ENCODE measurements around the gene EML4.
"Not testable (repeated sequence)": the region's sequence is repeated elsewhere in the genome, so short reads cannot be mapped to it uniquely, and the experiment has no call there.

The EML4 gene

GRCh38 chr2:42359304-42359964, 190.3 kb downstream of the EML4 start:
- no peak for DNase-seq (ENCODE audit: low read depth)

DNA sequence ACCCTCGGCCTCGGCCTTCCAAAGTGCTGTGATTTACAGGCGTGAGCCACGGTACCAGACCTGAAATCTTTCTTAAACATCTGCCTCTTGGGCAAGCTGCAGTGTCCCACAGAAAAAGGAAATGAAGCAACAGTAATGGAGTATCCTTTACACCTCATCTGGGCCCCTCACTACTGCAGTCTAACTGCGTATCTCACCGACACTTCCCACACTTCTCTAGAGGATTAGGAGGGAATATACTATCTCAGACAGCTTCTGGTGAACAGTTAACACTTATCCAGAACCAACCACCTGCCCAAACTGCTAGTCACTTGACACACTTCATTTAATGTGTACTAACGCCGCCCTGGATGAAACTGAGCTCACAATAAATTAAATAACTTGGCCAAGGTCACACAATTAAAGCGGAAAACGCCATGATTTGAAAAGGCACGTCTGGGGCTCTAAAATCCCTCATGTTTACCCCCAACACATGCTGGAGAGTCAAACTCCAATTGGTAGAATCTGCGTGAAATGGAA, 190.9 kb downstream of the EML4 start:
- DNase-seq (ENCODE audit: low read depth), result no peak

- DNase-seq (ENCODE audit: low read depth), result no peak
Observed at GRCh38 chr2:42360493-42360889, 191.3 kb downstream of the EML4 start.

- DNase-seq (ENCODE audit: low read depth), result peak; percentile 89
Observed at GRCh38 chr2:42360890-42361727, 192.0 kb downstream of the EML4 start, which contains the start of gene COX7A2L. Gene COX7A2L (minus strand): TSS chr2:42361217. CDS start chr2:42361161, 56 bp downstream.

- no peak for DNase-seq (ENCODE audit: low read depth)
Observed at GRCh38 chr2:42361728-42362283, 192.7 kb downstream of the EML4 start.

- no peak for DNase-seq (ENCODE audit: low read depth)
Observed at GRCh38 chr2:42363413-42363812, 194.3 kb downstream of the EML4 start.

- DNase-seq (ENCODE audit: low read depth), result no peak
Observed at GRCh38 chr2:42364658-42365057, 195.5 kb downstream of the EML4 start.

DNA sequence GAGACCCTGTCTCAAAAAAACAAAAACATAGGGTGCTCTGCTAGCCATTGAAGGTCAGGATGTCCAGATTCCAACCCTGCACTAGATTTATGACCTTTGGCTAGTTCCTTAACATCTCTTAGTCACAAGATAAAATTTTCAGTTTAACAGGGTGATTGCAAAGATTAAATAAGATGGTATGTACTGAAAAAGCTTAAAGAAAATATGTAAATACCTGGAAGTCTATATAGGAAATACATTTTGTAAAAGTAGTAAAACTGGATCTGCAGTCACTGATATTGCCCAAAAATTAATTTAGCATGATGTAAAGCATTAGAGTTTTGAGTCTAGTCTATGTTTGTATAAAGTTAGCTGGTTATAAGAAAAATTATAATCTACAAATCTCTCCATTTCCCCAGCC, 197.3 kb downstream of the EML4 start:
- no peak for DNase-seq (ENCODE audit: low read depth)

- no peak for DNase-seq (ENCODE audit: low read depth)
Observed at GRCh38 chr2:42367835-42368234, 198.7 kb downstream of the EML4 start.

GRCh38 chr2:42368817-42369531, 199.8 kb downstream of the EML4 start:
- DNase-seq (ENCODE audit: low read depth), result no peak

DNA sequence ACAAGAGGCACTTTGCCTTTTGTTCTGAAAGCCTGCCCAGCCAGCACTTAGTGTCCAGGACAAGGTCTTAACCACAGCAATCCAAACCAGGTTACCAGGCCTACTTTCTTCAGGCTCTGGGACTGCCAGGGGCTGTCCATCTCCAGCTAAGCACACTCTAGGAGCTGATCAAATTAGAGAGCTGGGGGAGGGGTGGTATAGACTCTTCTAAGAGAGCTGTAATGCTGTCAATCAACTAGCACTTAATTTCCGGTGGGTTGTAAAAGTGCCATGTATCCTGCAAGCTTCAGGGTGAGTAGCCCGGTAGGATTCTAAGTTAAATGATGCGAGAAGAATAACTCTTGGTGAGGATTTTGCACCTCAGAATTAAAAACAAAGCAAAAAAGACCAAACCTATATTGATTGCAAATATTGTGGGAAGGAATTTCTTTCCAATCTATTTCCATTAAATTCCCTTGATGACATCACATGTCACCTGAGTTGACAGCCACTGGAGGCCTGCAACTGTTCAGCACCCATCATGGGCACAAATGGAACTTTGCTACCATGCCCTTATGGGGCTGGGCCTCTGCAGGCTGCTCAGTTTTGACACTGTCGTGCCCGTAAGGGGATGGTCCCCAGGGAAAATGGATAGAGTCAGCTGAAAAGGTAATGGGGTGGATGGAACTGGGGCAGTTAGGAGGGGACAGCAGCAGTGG, 200.5 kb downstream of the EML4 start:
- no peak for DNase-seq (ENCODE audit: low read depth)

DNA sequence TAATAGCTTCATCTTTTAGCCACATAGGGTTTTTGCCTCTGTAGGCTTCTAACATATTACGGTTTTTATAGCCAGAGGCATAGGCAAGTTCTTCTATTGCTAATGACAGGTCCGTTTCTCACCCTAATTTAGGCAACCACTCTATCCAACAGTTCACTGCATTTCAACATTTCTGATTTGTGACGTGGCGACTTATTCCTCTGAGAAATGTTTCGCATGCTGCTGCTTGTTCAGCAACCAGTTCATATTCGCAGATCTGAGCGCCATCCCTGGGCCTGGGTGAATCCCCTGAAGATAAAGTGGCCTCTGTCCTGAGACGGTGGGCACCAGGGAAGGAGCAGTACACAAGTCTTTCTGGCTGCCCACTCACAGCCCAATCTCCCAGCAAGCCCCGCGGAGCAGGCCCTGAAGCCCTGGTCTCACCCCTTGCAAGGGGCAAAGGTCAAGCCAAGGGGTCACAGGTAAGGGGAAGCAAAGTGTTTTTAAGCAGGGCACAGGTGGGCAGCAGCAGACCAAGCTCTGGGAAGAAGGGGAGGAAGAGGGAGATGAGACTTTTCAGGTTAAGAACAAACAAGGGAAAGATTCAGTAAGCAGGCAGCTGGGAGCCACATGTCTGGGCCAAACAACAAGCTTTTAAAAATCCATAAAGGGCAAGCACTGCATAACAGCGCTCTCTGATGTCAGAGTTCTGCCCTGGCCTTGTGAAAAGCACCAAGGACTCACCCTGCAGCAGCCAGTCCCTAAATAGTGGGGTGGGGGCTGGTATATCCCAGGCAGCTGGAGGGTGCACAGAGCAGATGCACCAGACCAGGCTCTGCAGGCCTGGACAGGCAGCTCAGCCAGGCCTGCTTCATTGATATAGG, 202.7 kb downstream of the EML4 start:
- no peak for DNase-seq (ENCODE audit: low read depth)

DNA sequence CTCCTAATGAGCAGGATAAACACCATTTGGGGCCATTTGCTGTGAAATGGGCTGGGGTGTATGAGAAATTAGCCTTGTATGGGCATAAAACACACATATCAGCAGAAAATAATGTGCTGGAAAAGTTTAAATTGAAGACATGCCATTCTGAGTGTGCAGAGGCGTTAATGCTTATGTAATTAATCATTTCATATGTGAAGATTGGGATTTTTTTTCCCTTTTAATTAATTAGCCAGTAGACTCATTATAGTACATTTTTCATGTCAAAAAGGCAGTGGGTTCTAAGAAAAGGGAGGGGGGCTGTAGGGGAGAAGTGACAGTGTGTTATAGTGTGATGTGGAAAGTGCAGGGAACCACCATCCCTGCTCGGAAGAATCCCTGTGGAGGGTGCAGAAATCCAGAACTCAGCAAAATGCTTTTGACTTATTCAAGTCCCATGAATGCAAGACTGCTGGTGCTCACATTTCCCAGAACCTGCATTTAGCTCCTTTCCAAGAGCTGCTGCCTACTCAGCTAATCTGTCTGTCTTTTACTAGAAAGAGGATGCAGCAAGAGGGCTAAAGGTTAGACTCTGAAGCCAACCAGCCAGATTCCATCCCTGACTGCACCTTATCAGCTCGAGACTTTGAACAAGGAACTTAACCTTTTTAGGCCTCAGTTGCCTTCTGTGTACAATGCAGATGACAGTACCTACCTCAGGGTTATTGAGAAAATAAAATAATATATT, 203.5 kb downstream of the EML4 start:
- no peak for DNase-seq (ENCODE audit: low read depth)

DNA sequence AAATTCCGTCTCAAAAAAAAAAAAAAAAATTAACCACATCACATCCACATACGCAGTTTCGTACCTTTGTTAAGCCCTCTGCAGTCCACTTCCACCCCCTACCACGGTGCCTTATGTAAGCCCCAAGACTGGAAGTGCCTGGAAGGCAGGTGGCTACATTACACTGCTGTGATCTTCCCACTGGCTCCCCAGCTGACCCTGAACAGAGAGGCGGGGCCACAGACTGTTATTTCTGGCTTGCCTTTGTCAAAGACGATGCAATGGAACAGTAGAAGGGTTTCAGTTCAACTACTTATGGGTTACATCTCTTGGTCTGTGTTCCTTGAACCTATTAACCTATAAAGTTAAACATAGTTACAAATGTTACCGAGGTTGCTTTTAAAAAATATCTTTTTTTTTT, 207.6 kb downstream of the EML4 start:
- no peak for DNase-seq (ENCODE audit: low read depth)

GRCh38 chr2:42378415-42378814, 209.3 kb downstream of the EML4 start:
- no peak for DNase-seq (ENCODE audit: low read depth)

- DNase-seq (ENCODE audit: low read depth), result not testable (repeated sequence)
Observed at GRCh38 chr2:42380026-42380425, 210.9 kb downstream of the EML4 start.

DNA sequence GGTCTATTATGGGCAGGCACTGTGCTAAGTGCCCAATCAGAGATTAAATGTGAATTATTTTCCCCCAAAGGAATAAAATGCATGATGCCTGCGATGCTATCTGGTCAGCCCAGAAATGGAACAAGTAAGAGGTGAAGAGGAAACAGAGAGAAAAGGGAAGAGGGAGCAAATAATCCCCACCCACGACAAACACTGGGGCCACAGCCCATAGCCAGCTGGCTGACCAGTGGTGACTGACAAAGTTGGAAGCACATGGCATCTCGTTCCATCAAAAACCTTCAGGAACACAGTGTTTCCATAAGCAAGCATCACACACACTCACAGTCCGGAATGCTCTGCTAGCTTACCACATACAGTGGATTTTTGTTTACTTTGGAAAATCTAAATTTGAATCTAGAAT, 213.0 kb downstream of the EML4 start:
- DNase-seq (ENCODE audit: low read depth), result no peak

Data from non-pigmented ciliary epithelial cell (primary cell).